GM21717 (cell line): ENCODE results near the gene BAZ2B.

ENCODE experiments used
- ATAC-seq: cut with Tn5 transposase; IDR thresholded peaks from one replicate; pipeline ENCODE4 v1.9.1; 2021; ENCODE audit warnings: mild to moderate bottlenecking, moderate library complexity; ENCODE audit not compliant: unreplicated experiment

Gene BAZ2B

DNA sequence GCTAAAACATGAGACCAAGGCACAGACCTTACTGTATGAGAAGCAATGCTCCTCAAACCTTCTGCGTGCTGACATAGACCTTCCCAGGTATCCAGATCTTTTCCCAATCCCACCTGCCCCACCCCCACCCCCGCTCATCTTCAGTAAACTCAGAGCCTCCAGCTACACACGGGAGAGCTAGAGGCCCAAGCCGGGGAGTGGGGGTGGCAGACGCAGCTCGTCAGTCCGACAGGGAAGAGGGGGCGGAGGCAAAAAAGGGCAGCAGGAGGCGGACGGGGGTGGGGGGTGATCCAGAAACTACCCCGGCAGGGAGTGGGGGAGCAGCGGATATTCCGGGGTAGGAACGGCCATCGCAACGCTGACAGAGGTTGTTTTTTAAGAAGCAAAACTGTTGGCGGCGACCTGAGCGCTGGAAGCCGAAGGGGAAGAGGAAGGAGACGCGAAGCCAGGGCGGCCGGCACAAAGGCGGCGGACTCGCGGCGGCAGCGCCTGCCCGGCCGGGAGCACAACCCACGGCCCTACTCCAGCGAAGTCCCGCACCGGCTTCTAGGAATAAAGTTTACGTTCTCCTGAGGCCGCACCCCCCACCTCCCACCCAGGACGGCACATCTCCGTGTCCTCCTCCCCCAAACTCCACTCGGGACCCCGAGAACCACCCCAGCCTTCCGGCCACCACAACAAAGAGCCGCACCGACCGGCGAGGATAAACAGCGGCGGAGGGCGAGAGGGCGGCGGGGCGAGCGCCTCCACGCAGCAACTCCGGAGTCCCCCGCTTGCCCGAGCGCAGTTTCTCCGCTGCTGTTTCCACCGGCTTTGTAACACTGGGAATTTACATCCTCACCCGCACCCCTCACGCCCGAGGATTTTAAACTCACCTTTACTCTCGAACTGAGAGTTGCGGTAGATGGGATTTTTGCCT lies 722 bp downstream of the BAZ2B start:
- peak; percentile 76 for ATAC-seq

- ATAC-seq = no peak
These were observed 1.6 kb downstream of the BAZ2B start for GRCh38 chr2:159614534-159615366.

DNA sequence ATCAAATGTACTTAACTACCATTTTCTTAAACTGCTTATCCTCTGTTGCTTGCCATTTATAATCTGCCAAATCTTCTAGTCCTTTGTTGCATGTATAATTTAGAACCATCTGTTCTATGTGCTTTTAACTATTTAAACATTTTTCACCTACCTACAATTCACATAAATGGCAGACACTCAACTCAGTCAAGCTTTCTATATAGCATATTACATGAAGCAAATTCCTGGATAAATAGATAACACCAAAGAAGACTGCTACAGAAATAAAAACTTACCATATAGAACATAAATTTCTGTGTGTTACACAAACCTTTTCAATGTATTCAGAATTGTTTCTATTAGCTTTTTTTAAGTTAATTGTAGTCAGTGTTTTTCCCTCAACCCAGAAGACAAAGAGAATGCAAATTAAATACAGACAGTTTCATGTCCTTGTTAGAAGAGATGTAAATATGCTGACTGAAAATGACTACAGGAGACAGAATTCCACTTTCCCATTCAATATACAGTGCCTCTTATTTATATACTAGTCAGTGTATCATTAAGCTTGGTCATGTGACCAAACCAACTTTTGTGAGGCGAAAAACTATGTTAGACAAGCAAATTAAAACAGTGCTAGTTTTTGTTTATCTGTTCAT lies 2.6 kb downstream of the BAZ2B start:
- no peak for ATAC-seq

DNA sequence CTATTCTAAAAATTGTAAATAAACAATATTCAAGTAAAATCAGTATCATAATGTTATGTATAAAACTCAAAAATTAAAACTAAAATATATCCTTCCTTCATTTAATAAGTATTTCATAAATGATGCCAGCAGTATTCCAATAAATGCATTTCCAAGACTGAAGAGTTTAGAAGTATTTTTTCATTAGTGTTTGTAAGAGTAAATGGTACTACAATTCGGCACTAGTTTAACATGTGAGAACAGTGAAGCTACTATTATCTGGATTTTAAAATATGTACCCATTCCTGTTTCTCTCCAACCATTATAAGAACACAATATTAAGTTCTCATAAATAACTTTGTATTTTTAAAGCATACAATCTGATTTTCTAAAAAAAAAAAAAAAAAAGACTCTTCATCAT lies 3.3 kb downstream of the BAZ2B start:
- no peak for ATAC-seq

DNA sequence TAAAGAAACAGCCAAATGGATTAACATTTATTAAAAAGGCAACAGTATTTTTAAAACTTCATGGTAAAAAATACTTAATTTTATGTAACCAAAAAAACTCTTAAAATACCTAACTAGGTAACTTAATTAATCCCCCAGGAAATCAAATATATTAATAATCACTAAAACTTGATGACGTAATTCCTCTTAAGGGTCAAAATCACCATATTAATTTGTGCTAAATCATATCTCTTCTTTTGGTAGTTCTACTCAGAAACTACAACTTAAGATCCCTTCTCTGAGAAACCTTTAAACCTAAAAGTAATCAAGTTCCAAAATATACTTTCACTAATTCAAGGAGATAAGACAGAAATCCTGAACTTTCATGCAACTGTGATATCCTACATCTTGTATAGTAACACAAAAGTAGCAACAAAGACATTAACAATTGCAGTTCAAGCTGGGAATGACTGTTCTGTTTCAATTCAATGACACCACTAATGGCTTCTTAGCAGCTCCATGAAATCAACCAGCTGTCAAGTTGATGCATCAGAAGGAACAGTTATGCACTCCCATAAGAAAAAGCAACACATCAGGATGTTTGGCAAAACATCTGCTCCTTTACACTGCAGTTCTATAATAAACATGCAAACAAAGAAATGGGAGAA lies 4.0 kb downstream of the BAZ2B start:
- no peak for ATAC-seq

- ATAC-seq = no peak
These were observed 6.4 kb downstream of the BAZ2B start for GRCh38 chr2:159609811-159610549.

- ATAC-seq = no peak
These were observed 7.5 kb downstream of the BAZ2B start for GRCh38 chr2:159608723-159609308.

GRCh38 chr2:159608108-159608507 lies 8.2 kb downstream of the BAZ2B start:
- ATAC-seq = no peak

DNA sequence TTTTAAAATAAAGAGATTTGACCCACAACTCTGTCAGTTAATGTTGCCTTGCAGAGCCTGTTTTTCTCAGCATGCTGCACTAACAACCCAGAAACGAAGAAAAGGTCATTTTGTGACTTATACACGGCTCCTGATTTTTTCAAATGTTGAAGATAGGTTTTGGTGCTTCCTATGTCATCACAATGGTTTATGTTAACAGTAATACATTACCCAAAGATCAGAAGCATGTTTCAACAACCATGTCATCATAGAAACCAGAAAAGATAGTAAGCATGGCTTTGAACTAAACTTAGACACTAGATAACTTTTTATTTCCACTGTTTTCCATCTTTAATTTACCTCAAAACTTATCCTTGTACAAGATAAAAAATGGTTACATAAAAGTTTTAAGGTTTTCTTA lies 10.1 kb downstream of the BAZ2B start:
- no peak for ATAC-seq

DNA sequence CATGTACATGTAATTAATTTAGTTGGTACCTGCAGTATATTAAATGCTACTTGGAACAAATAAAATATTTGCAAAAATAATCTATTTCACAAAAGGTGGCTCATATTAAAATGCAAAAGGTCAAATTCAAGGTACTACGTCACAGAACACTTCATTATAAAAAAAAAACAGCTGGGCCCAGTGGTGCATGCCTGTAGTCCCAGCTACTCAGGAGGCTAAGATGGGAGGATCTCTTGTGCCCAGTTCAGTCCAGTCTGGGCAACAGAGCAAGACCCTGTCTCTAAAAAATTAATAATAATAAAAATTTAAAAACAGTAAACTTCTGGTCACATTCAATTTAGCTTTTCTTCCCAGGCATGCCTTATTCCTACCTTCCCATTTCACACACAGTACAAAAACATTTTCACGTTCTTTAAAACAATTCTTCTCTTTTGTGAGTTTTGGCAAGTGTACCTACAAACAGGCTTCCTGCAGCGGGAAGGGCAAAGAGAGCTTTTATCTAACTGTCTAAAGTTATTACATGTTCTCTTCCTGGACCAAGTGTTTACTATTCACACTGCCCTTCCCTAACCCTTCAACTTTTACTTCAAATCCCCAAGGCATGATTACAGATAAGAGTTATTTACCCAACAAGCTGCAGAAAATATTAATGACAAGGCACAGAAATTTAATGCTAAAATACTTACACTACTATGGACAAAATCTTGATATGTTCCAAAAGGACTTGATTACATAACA lies 10.7 kb downstream of the BAZ2B start:
- no peak for ATAC-seq

GRCh38 chr2:159604159-159604558 lies 12.2 kb downstream of the BAZ2B start:
- ATAC-seq = no peak

DNA sequence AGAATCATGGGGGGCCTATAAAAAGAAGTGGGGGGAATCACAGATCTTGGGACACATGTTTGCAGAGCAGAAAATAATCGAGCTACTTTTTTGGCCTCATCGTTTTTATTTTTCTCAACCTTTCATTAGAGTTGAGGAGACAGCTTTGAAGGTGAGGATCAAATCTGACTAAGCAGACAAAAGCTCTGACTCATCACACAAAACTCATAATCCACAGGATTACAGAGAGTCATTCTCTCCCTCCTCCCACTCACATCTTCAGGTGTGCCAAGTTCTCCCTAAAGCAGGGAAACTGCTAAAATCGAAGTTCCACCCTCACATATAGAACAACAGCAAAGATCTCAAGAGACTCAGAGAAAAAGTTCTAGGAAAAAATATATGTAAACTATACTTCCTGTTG lies 15.6 kb downstream of the BAZ2B start:
- ATAC-seq = no peak

DNA sequence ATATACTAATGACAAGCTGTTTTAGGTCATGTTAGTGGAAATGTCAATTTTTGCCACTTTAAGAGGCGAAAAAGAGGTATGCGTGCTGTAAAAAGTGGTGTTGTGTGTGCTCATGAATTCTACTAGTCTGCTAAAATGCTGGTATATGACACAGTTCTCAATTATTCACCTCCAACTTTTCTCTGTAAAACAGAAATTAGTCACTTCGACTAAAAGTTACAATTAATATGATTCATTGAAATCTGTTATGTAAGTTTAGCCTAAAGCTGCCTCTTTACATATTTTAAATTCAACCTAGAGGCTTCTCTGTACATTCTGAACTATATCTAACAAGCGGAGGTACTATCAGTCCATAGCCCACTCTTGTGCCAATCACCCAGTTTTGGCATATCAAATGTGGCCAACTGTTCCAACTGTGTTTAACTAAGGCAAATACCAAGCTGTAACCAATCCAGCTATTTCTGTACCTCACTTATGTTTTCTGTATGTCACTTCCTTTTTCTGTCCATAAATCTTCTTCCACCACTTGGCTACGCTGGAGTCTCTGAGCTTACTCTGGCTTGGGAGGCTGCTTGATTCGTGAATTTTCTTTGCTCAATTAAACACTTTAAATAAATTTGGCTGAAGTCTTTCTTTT lies 20.8 kb downstream of the BAZ2B start:
- ATAC-seq = no peak

- ATAC-seq = no peak
These were observed 23.9 kb downstream of the BAZ2B start for GRCh38 chr2:159592441-159592840.

DNA sequence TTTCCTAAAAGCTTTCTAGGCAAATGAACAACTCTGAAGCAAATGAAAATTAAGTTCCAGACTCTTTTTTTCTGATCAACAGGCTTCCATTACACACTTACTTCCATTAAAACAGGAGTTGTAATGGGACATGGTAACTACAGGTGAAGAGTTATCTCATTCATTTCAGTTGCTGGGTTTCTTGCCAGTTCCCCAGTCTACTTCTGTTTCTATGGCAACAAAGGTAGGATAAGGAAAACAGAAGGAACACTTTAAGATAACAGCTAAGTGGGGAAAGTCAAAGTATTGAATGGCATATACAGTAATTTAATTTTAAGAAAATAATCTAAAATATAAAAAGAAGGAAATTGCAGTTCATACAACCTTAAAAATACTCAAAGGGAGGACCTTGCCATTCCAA lies 25.1 kb downstream of the BAZ2B start:
- ATAC-seq = no peak

DNA sequence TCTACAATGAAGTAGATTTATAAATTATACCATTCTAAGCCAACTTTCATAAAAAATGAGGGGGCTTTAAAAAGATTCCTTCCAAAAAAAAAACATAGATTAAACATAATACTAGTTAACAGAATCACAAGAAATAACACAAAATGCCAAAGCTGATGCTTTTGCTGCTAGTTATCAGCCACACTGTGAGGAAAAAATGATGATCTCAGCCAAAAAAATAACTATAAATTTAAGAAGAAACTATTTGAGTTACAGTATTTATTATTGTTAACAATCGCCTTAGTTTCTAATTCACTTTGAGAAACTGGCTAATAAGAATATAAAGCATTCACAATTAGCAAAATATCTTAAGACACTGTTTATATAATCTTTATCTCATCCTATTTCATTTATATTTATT lies 27.1 kb downstream of the BAZ2B start:
- ATAC-seq = no peak

DNA sequence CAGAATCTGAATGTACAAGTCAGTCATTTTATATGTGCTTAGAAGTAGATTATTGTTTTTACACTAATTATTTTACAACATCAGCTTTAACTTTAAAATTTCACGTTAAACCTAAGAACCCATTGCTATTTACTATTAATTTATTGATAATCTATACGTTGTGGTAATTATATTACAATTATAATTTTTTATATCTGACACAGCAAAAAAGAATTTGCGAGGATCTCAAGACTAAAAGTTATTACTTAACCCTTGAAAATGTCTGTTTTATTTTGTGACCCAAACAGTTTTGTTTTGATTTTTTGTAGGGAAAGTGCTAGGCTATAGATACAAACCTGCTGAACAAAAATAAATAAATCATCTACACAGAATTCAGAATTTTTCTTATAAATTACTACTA lies 30.3 kb downstream of the BAZ2B start:
- ATAC-seq = no peak

- no peak for ATAC-seq
These were observed 30.7 kb downstream of the BAZ2B start for GRCh38 chr2:159585622-159586021.

GRCh38 chr2:159584796-159585195 lies 31.6 kb downstream of the BAZ2B start:
- no peak for ATAC-seq
